Neural progenitor cell (in vitro differentiated cells): Measurements from ENCODE around the gene TMEM19. TPM values are rescaled to one million over a fixed set of nuclear protein-coding genes. Genes with fewer than 3 reads are reported as not detected.

Experiments
- DNase-seq: peaks from one replicate; pipeline ENCODE4 v3.0.0-alpha.2; 2016; ENCODE audit warnings: low spot score
- H2AFZ ChIP-seq: fragments of 200-600 bp; sonication (generic); replicated peaks from 2 replicates; pipeline ENCODE4 v1.6.1; 2016; ENCODE audit warnings: antibody characterized with exemption
- H3F3A ChIP-seq: fragments of 200-600 bp; sonication (generic); 2 replicates; pipeline ENCODE4 v1.6.1; 2016; ENCODE audit warnings: antibody characterized with exemption, low read depth
- H3K27ac ChIP-seq: fragments of 200-600 bp; sonication (generic); 2 replicates; pipeline ENCODE4 v1.5.1; 2016; ENCODE audit warnings: mild to moderate bottlenecking
- H3K27me3 ChIP-seq: fragments of 200-600 bp; sonication (generic); 2 replicates; pipeline ENCODE4 v1.6.1; 2016; ENCODE audit warnings: mild to moderate bottlenecking, moderate library complexity
- H3K36me3 ChIP-seq: fragments of 200-600 bp; sonication (generic); 2 replicates; pipeline ENCODE4 v1.5.1; 2016
- H3K4me1 ChIP-seq: fragments of 200-600 bp; sonication (generic); 2 replicates; pipeline ENCODE4 v1.6.1; 2016; ENCODE audit warnings: mixed run types
- H3K4me2 ChIP-seq: fragments of 200-600 bp; sonication (generic); 2 replicates; pipeline ENCODE4 v1.6.1; 2016
- H3K4me3 ChIP-seq: fragments of 200-600 bp; sonication (generic); 2 replicates; pipeline ENCODE4 v1.5.1; 2016
- H3K79me2 ChIP-seq: fragments of 200-600 bp; sonication (generic); 2 replicates; pipeline ENCODE4 v1.6.1; 2016; ENCODE audit warnings: low read depth
- H3K9ac ChIP-seq: fragments of 200-600 bp; sonication (generic); 2 replicates; pipeline ENCODE4 v1.6.1; 2016
- H3K9me3 ChIP-seq: fragments of 200-600 bp; sonication (generic); 2 replicates; pipeline ENCODE4 v1.5.1; 2016; ENCODE audit warnings: low read depth
- H4K20me1 ChIP-seq: fragments of 200-600 bp; sonication (generic); 2 replicates; pipeline ENCODE4 v1.6.1; 2016; ENCODE audit warnings: low read depth
- H3K27ac Mint-ChIP-seq: 3 replicates; pipeline ENCODE4 v1.8.0; 2021; ENCODE audit warnings: mixed read lengths
- H3K27me3 Mint-ChIP-seq: 2 replicates; pipeline ENCODE4 v1.8.0; 2022; ENCODE audit warnings: low read depth, mild to moderate bottlenecking, inconsistent platforms, moderate library complexity, mixed read lengths; ENCODE audit not compliant: insufficient read depth
- H3K36me3 Mint-ChIP-seq: 3 replicates; pipeline ENCODE4 v1.8.0; 2021; ENCODE audit warnings: mixed read lengths
- H3K4me1 Mint-ChIP-seq: 3 replicates; pipeline ENCODE4 v1.8.0; 2021; ENCODE audit warnings: mixed read lengths
- H3K4me3 Mint-ChIP-seq: 3 replicates; pipeline ENCODE4 v1.8.0; 2021; ENCODE audit warnings: mild to moderate bottlenecking, moderate library complexity, mixed read lengths
- H3K9me3 Mint-ChIP-seq: 3 replicates; pipeline ENCODE4 v1.8.0; 2020; ENCODE audit warnings: mixed read lengths
- EZH2 ChIP-seq: fragments of 200-600 bp; sonication (generic); IDR thresholded peaks from 2 replicates; pipeline ENCODE4 v1.6.1; 2017; ENCODE audit warnings: antibody characterized with exemption, mild to moderate bottlenecking, moderate library complexity
- EZH2phosphoT487 ChIP-seq: fragments of 200-600 bp; sonication (generic); IDR thresholded peaks from 2 replicates; pipeline ENCODE4 v1.6.1; 2017; ENCODE audit warnings: antibody characterized with exemption
- total RNA-seq: library from RNA; depleted of rRNA; stranded (reverse); fragments of >200 nt; gene quantifications from 2 replicates; pipeline ENCODE4 v1.2.3, GENCODE V29; 2015; ENCODE audit warnings: low replicate concordance
- TF ChIP-seq, protein P1 (sequence below): fragments of 200-600 bp; sonication (generic); IDR thresholded peaks from 2 replicates; pipeline ENCODE4 v1.5.1; 2017; ENCODE audit warnings: antibody characterized with exemption, mild to moderate bottlenecking

Gene TMEM19
- total RNA-seq, 1 donor from 2014 or later = 9.3 TPM

DNA sequence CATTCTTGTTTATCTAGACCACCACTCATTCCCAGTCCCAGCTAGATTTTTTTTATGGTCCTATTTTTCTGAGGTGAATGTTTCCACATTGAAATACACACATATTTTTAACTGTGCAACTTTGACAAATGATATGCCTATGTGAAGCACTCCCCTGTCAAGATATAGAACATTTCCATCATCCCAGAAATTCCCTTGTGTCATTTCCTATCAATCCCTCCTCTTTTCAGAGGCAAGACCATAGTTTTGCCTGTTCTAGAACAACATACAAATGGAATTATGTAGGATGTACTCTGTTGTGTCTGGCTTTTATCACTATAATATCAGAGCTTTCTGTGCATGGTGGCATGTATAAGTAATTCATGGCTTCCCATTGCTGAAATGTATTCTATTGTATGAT, 32.7 kb downstream of the TMEM19 start:
- Histone ChIP-seq H3K4me3 (no peak overlapping the region), H3K79me2 (no peaks in the 10 kb centered on the region), H3K9me3 (peaks cover 5% of the 10 kb centered on the region), H3K4me2 (no peak overlapping the region), H3K36me3 (no peaks in the 10 kb centered on the region), H3K27me3 (no peaks in the 10 kb centered on the region), H3K4me1 (no peaks in the 10 kb centered on the region), H2AFZ (no peak overlapping the region), H3K9ac (no peak overlapping the region), H3F3A (no peaks in the 10 kb centered on the region), H4K20me1 (no peaks in the 10 kb centered on the region), H3K27ac (no peak overlapping the region)
- DNase-seq = no peak
- Mint-ChIP-seq H3K27ac (no peak overlapping the region), H3K9me3 (peaks cover 7% of the 10 kb centered on the region), H3K36me3 (no peaks in the 10 kb centered on the region), H3K4me1 (no peaks in the 10 kb centered on the region), H3K27me3 (no peaks in the 10 kb centered on the region), H3K4me3 (no peak overlapping the region)
- no peak for TF ChIP-seq EZH2
- TF ChIP-seq, protein P1, sequence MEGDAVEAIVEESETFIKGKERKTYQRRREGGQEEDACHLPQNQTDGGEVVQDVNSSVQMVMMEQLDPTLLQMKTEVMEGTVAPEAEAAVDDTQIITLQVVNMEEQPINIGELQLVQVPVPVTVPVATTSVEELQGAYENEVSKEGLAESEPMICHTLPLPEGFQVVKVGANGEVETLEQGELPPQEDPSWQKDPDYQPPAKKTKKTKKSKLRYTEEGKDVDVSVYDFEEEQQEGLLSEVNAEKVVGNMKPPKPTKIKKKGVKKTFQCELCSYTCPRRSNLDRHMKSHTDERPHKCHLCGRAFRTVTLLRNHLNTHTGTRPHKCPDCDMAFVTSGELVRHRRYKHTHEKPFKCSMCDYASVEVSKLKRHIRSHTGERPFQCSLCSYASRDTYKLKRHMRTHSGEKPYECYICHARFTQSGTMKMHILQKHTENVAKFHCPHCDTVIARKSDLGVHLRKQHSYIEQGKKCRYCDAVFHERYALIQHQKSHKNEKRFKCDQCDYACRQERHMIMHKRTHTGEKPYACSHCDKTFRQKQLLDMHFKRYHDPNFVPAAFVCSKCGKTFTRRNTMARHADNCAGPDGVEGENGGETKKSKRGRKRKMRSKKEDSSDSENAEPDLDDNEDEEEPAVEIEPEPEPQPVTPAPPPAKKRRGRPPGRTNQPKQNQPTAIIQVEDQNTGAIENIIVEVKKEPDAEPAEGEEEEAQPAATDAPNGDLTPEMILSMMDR = no peak
- no peak for TF ChIP-seq EZH2phosphoT487

DNA sequence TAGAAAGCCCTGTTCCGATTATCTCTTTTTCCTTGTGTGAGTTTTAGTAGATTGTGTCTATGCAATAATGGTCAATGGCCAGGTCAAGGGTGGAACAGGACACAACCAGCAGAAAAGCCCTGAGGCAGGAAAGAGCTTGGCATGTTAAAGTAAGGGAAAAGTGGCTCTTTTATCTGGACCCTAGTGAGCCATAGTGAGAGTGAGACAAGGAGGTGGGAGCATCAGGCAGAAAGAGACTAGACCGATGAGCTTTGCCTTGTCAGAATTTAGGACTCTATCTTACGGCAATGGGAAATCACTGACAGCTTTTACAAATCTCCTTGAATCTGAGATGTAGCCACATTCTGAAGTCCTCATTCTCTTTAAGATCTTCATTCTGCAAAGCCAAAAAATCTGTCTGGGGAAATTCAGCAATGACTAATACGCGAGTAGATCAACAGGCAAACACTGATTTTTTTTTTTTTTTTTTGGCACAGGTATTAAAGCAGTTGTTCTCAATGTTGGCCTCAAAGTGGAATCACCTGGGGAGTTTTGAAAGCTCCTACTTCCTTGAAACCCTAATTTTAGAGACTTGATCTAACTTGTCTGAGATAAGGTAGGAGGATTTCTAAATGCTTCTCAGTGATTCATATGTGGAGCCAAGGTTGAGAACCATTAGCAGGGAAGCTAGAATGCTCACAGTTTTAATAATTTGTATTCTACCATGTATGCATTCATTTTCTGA, 33.9 kb downstream of the TMEM19 start:
- Mint-ChIP-seq H3K27me3 (no peaks in the 10 kb centered on the region), H3K36me3 (no peaks in the 10 kb centered on the region), H3K27ac (no peak overlapping the region), H3K4me1 (no peaks in the 10 kb centered on the region), H3K9me3 (no peaks in the 10 kb centered on the region), H3K4me3 (no peak overlapping the region)
- Histone ChIP-seq H3K9ac (no peak overlapping the region), H3K79me2 (no peaks in the 10 kb centered on the region), H3K36me3 (no peaks in the 10 kb centered on the region), H2AFZ (no peak overlapping the region), H3K27me3 (no peaks in the 10 kb centered on the region), H3K27ac (no peak overlapping the region), H3K4me1 (no peaks in the 10 kb centered on the region), H3K9me3 (no peaks in the 10 kb centered on the region), H3K4me3 (no peak overlapping the region), H3F3A (no peaks in the 10 kb centered on the region), H4K20me1 (no peaks in the 10 kb centered on the region), H3K4me2 (no peak overlapping the region)
- DNase-seq = no peak
- no peak for TF ChIP-seq EZH2
- no peak for TF ChIP-seq EZH2phosphoT487
- TF ChIP-seq, protein P1 = no peak

DNA sequence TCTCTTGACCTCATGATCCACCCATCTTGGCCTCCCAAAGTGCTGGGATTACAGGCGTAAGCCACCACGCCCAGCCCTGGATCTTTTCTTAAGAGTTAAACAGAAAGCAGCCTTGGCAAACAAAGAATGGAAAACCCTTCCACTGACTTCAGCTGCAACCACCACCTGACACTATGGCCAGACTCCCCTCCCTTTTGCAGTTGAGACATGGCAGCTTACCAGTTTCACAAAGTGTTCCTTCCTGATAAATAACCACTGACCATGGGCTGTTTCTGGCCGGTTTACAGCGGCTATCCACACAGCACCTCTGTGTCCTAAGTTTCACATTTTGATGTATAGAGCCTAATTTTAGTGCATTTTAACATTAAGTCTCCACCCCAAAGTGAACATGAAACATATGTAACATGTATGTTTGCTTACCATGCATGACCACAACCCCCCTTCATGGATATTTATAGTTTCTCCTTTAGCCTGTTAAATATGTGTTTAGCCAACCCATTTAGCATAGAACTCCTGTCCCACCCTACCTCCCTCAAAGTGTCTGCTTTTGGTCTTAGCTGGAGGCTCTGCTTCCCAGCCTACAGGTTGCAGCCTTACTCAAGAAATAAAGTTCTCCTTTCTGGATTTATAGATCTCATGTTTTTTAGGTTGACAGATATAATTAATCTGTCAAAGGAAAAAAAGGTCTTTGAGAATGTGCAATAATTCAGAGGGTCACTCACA, 36.1 kb downstream of the TMEM19 start:
- Mint-ChIP-seq H3K27ac (no peak overlapping the region), H3K27me3 (no peaks in the 10 kb centered on the region), H3K4me1 (no peaks in the 10 kb centered on the region), H3K9me3 (no peaks in the 10 kb centered on the region), H3K36me3 (no peaks in the 10 kb centered on the region), H3K4me3 (no peak overlapping the region)
- no peak for DNase-seq
- Histone ChIP-seq H3K4me1 (no peaks in the 10 kb centered on the region), H3K9me3 (no peaks in the 10 kb centered on the region), H3K27ac (no peak overlapping the region), H3K4me3 (no peak overlapping the region), H3K9ac (no peak overlapping the region), H3F3A (no peaks in the 10 kb centered on the region), H3K79me2 (no peaks in the 10 kb centered on the region), H4K20me1 (no peaks in the 10 kb centered on the region), H3K4me2 (no peak overlapping the region), H2AFZ (no peak overlapping the region), H3K27me3 (no peaks in the 10 kb centered on the region), H3K36me3 (no peaks in the 10 kb centered on the region)
- no peak for TF ChIP-seq EZH2phosphoT487
- no peak for TF ChIP-seq EZH2
- TF ChIP-seq, protein P1 = no peak
